Stimulated activated CD4-positive, alpha-beta T cell treated with anti-CD3 and anti-CD28 coated beads, Interleukin-1b, Interleukin-23, amount 100 ng/mL, for 48 hours (primary cell): Measurements from ENCODE around the gene LGR4.
"Not testable (repeated sequence)": the region's sequence is repeated elsewhere in the genome, so short reads cannot be mapped to it uniquely, and the experiment has no call there.

ENCODE experiments used
- DNase-seq: peaks from one replicate; pipeline ENCODE4 v3.0.0-alpha.2; 2020

Gene LGR4

GRCh38 chr11:27458182-27458581 lies 14.4 kb downstream of the LGR4 start:
- no peak for DNase-seq

GRCh38 chr11:27456795-27457329 lies 15.7 kb downstream of the LGR4 start:
- DNase-seq = no peak

GRCh38 chr11:27456140-27456794 lies 16.3 kb downstream of the LGR4 start:
- no peak for DNase-seq

GRCh38 chr11:27455667-27456066 lies 16.9 kb downstream of the LGR4 start:
- DNase-seq = no peak

- no peak for DNase-seq
These were observed 18.9 kb downstream of the LGR4 start for GRCh38 chr11:27453701-27454100.

GRCh38 chr11:27452147-27452546 lies 20.4 kb downstream of the LGR4 start:
- DNase-seq = no peak

- DNase-seq = no peak
These were observed 21.2 kb downstream of the LGR4 start for GRCh38 chr11:27451244-27451965.

GRCh38 chr11:27448184-27448540 lies 24.4 kb downstream of the LGR4 start:
- not testable (repeated sequence) for DNase-seq

GRCh38 chr11:27447288-27448183 lies 25.1 kb downstream of the LGR4 start:
- no peak for DNase-seq

GRCh38 chr11:27445625-27446024 lies 27.0 kb downstream of the LGR4 start:
- DNase-seq = no peak

GRCh38 chr11:27444801-27445215 lies 27.8 kb downstream of the LGR4 start:
- no peak for DNase-seq

GRCh38 chr11:27443746-27444507 lies 28.7 kb downstream of the LGR4 start:
- DNase-seq = no peak

- DNase-seq = no peak
These were observed 29.4 kb downstream of the LGR4 start for GRCh38 chr11:27443227-27443626.

GRCh38 chr11:27440090-27440489 lies 32.5 kb downstream of the LGR4 start:
- no peak for DNase-seq

- no peak for DNase-seq
These were observed 34.0 kb downstream of the LGR4 start for GRCh38 chr11:27438595-27438981.

GRCh38 chr11:27437829-27438594 lies 34.6 kb downstream of the LGR4 start:
- no peak for DNase-seq

- no peak for DNase-seq
These were observed 35.7 kb downstream of the LGR4 start for GRCh38 chr11:27436916-27437315.

GRCh38 chr11:27433742-27434141 lies 38.8 kb downstream of the LGR4 start:
- DNase-seq = no peak

- DNase-seq = no peak
These were observed 40.8 kb downstream of the LGR4 start for GRCh38 chr11:27431808-27432207.

- no peak for DNase-seq
These were observed 42.7 kb downstream of the LGR4 start for GRCh38 chr11:27429761-27430393.
